Hepatocyte (in vitro differentiated cells): ENCODE data around the gene ZNF423.

Source experiments
- EZH2phosphoT487 ChIP-seq: fragments of 200-600 bp; sonication (generic); IDR thresholded peaks from one replicate; pipeline ENCODE4 v1.6.1; 2018; ENCODE audit warnings: antibody characterized with exemption, mild to moderate bottlenecking, low read depth, moderate library complexity; ENCODE audit not compliant: unreplicated experiment, severe bottlenecking
- TF ChIP-seq, protein P1 (sequence below): fragments of 200-600 bp; sonication (generic); IDR thresholded peaks from 2 replicates; pipeline ENCODE4 v1.5.1; 2016; ENCODE audit warnings: antibody characterized with exemption, mild to moderate bottlenecking; ENCODE audit not compliant: poor library complexity

DNA sequence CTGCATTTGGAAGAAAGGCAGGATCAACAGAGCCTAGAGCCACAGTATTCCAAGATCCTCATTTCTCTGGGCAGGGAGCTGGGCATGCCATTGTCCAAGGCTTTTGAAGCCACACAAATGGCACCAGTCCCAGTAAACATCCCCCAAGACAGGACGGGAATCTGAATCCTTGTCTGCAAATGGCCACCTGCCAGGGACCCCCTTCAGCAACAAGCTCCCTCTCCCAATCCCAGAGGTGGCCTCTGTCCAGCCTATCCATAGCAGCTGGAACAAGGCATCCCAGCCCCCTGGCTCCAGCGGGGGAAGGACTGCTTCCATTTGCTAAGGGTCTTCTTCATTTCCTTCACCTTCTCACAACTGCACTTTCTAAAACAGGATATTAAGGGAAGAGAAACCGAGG is 277.9 kb downstream of the ZNF423 start:
- no peak for TF ChIP-seq EZH2phosphoT487
- TF ChIP-seq, protein P1, sequence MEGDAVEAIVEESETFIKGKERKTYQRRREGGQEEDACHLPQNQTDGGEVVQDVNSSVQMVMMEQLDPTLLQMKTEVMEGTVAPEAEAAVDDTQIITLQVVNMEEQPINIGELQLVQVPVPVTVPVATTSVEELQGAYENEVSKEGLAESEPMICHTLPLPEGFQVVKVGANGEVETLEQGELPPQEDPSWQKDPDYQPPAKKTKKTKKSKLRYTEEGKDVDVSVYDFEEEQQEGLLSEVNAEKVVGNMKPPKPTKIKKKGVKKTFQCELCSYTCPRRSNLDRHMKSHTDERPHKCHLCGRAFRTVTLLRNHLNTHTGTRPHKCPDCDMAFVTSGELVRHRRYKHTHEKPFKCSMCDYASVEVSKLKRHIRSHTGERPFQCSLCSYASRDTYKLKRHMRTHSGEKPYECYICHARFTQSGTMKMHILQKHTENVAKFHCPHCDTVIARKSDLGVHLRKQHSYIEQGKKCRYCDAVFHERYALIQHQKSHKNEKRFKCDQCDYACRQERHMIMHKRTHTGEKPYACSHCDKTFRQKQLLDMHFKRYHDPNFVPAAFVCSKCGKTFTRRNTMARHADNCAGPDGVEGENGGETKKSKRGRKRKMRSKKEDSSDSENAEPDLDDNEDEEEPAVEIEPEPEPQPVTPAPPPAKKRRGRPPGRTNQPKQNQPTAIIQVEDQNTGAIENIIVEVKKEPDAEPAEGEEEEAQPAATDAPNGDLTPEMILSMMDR = no peak
